ENCODE results near the gene DNAJB6.
A peak's percentile ranks its signal among the peaks of the same experiment; 100 is the strongest.
"Not testable (repeated sequence)": the region's sequence is repeated elsewhere in the genome, so short reads cannot be mapped to it uniquely, and the experiment has no call there.

Gene DNAJB6

DNA sequence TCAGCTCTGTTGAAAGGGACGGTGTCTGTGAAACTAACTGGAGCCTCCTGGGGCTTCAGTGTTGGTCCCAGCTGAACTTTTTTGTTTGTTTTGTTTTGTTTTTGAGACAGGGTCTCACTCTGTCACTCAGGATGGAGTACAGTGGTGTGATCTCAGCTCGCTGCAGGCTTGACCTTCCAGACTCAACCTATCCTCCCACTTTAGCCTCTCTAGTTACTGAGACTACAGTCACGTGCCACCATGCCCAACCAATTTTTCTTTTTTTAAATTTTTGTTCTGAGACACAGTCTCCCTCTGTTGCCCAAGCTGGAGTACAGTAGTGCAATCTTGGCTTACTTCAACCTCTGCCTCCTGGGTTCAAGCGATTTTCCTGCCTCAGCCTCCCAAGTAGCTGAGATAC lies 13.4 kb upstream of the DNAJB6 start:
- no peak for DNase-seq (ENCODE audit: low read depth in 3 of 3, low spot score in 1 of 3)

DNA sequence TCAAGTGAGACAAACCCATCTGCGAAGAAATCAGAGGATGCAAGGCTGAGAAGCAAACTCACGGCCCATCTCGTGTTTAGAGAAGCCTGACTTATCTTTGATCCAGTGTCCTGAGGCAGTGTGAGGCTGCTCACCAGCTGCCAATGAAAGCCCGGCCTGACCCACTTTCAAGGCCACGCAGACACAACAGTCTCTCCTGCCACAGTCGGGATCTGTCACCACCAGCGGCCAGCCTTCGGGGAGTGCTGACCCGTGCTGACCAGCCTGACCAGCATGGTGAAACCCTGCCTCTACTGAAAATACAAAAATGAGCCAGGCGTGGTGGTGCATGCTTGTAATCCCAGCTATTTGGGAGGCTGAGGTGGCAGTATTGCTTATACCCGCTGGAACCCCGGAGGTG lies 7.4 kb upstream of the DNAJB6 start:
- DNase-seq (ENCODE audit: low read depth in 3 of 3, low spot score in 1 of 3): no peak

DNA sequence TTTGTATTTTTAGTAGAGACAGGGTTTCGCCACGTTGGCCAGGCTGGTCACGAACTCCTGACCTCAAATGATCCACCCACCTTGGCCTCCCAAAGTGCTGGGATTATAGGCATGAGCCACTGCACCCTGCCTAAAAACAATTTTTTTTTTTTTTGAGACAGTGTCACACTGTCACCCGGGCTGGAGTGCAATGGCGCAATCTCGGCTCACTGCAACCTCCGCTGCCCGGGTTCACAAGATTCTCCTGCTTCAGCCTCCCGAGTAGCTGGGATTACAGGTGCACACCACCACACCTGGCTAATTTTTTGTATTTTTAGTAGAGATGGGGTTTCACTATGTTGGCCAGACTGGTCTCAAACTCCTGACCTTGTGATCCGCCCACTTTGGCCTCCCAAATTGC lies 6.2 kb upstream of the DNAJB6 start:
- DNase-seq (ENCODE audit: low read depth in 3 of 3, low spot score in 1 of 3): not testable (repeated sequence)

DNA sequence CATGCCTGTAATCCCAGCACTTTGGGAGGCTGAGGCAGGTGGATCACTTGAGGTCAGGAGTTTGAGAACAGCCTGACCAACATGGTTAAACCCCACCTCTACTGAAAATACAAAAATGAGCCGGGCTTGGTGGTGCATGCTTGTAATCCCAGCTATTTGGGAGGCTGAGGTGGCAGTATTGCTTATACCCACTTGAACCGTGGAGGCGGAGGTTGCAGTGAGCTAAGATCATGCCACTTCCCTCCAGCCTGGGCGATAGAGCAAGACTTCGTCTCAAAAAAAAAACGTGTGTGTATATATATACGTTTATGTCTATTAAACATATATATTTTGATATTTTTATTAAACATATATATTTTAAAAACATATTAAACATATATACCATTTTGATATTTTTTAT lies 5.8 kb upstream of the DNAJB6 start:
- not testable (repeated sequence) for DNase-seq (ENCODE audit: low read depth in 3 of 3, low spot score in 1 of 3)

DNA sequence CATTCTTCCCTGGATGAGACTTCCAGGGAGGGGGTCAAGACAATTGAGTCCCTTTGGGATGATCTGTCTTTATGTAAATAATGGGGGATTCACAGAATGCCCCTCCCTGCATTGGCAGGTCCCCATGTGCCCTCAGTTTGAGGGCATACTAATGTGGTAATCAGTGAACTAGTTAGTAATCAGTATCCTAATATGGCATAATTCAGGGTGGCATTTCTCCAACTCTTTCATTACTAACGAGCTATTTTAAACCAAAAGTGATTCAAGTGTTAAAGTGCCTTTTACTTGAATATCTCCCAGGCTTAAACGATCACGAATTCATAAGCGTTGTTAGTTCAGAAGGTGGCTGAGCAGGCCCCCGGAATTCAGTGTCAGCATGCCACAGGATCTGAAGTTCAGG lies 1.6 kb upstream of the DNAJB6 start:
- DNase-seq (ENCODE audit: low read depth in 3 of 3, low spot score in 1 of 3): no peak

DNA sequence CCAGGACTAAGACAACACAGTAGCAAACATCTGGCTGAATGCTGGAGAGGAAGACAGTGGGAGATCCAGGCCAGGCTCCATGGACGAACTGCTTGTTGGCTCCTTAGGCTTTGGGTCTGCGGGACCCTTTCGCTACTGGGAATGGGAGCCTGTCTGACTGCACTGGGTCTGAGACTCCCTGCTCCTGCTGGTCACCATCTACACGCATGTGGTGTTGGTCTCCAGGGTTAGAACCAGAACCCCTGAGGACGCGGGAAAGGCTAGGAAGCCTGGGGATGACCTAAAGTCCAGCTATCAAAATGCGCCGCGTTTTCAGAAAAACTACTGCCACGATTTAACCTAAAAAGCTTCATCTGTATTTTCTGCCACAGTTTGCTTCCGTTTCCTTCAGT lies 817 bp upstream of the DNAJB6 start:
- no peak for DNase-seq (ENCODE audit: low read depth in 3 of 3, low spot score in 1 of 3)

DNA sequence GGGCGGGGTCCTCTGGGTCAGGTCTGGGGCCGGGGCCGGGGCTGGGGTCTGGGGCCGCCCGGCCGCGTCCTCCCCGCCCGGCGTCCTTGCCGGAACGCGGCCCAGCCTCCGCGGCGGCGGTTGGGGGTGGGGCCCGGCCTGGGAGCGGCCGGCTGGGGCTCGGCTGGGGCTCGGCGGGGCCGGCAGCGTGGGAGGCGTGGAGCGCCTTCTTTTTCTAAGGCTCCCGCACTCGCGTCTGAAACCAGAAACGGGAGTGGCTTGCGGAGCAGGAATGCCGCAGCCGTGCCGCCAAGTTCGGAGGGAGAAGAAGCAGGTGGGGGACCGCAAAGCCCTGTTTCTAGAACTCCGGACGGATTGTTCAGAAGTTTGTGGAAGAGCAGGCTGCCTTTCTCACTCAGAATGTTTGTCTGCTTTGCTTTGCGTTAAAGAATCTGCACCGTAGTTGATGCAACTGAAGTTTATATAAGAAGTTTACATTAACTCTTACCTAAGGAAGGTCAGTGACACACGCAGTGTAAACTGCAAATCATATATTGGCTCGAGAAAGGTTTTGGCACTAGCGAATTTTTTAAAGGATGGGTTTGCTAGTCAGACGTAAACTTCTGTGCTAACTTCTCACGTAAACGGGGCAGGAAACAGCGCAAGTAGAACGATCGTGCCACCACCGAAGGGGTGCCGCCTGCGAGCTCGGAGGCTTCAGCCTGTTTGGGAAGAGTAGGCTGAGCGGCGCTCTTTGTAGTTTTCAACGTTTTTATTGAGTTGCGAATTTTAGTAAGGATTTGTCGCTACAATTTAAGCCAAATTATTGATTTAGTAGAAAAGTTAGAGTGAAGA lies 729 bp downstream of the DNAJB6 start:
- DNase-seq (ENCODE audit: low read depth in 3 of 3, low spot score in 1 of 3): peak in 2 of 3 donors; percentile 11 to 52

DNA sequence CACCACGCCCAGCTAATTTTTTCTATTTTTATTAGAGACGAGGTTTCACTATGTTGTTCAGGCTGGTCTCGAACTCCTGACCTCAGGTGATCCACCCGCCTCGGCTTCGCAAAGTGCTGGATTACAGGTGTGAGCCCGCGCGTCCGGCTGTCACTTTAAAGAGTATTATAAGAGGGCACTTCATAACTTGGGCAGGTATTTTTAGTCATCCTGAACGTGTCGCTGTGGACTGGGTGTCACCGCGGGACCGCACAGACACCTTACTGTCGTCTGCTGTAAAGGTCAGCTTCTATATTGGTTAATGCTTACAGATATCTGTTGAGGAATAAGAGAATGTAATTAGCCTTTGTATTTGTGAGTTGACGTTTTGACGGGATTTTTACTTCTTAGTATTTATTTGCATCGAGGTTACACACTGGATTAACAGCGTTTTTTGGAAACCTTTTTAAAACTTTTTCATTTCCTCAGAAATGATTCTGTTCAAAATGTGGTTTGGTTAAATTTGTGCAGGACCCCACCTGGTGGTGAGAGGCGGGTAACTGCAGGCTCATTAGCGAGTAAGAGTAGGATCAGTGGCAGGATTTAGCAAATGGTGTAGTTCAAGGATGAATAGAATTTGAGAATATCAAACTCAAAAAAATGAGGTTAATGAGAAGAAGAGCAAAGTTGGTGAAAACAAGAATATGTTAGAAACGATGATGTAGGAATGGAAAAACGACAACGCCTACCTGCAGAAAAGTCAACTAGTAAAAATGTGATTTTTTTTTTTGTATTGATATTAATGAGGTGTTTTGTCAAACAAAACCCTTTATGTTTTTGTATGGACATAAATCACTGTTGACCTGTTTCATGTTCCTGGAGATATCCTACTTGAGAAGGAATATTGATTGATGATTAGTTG lies 3.2 kb downstream of the DNAJB6 start:
- DNase-seq (ENCODE audit: low read depth in 3 of 3, low spot score in 1 of 3): peak in 2 of 3 donors; percentile 35 to 46

DNA sequence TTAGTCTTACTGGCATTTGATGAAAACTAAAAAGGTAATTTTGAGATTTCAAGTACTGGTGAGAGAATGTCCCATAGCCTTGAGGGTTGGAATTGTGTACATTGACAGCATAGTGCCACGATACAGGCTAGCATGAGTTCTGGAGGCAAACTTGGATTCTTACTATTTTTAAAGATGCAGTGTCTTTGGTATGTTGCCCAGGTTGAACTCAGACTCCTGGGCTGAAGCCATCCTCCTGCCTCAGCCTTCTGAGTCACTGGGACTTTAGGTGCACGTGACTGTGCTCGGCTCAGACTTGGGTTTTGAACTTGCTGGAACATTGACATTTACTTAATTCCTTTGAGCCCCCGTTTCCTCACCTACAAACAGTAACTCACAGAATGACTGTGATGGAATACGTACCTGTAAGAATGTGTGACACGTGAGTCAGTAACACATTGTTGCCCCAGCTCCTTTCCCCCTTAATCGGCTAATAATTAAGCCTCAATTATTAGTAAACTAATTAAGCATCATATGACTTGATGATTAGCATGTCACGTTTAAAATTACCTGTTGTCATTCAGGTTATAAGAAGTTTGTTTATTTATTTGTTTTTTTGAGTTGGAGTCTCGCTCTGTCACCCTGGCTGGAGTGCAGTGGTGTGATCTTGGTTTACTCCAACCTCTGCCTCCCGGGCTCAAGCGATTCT lies 10.6 kb downstream of the DNAJB6 start:
- DNase-seq (ENCODE audit: low read depth in 3 of 3, low spot score in 1 of 3): no peak

DNA sequence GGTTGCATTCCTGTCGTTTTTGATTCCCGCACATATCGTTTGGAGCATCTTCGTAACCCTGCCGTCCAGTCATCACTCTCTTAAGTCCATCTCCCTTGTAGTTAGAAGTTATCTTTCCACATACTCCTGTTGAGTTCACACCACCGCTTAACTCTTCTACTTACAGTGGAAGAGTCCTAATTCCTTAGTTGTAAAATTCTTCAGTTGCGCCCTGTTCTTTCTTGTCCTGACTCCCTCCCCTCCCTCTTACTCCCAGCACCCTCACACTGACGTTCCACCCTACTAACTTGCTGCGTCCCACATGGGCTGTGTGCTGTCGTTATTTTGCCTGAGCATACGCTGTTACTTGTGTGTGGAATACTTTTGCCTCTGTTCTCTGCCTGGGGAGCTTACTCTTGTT lies 11.7 kb downstream of the DNAJB6 start:
- DNase-seq (ENCODE audit: low read depth in 3 of 3, low spot score in 1 of 3): no peak

DNA sequence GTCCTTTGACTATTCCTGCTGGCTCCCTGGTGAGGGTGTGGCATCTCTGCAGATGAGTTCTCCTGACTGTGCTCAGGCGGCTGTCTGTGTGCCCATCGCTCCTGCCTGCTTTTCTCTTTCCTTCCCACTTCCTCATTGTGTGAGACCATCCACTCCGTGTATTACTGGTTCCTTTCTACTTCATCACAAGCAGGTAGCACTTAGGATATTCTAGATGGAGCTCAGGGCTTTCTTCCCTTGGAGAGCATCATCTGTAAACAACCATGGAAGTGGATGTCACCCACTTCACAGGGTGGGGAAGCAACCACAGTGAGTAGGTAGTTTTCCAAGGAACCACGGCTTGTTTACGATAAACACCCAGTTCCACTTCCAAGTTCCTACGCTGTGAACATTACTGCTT lies 15.7 kb downstream of the DNAJB6 start:
- DNase-seq (ENCODE audit: low read depth in 3 of 3, low spot score in 1 of 3): no peak

DNA sequence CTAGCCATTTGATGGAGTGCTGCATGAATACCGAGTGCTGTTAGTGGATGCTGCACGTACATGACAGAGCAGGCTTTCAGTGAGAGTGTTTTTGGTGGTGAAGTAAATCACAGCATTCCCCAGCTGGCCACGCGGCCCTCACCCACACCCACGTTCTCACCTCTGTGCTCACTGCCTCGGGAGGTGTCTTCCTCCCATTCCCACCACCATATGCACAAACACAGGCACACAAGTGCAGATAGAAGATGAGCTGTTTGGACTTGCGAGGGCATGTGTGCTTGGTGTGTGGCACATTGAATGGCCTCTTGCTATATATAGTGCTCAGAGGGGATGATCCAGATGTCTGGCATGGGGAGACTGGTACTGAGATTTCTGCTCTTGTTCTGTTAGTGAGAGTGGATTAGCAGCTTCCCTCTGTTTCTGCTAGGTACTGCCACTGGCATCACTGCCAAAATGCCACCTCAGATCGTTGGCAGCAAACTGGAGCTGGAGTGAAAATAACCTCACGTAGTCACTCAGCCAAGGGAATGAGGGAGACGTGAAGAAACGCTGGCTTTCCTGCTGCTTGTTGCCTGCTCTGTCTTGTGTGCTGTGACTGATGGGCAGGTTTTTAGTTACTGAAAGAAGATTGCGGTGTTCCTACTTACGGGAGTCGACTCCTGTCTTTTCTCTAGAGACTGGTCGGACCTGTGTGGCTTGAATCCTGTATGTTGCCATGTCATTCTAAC lies 19.1 kb downstream of the DNAJB6 start:
- no peak for DNase-seq (ENCODE audit: low read depth in 3 of 3, low spot score in 1 of 3)

DNA sequence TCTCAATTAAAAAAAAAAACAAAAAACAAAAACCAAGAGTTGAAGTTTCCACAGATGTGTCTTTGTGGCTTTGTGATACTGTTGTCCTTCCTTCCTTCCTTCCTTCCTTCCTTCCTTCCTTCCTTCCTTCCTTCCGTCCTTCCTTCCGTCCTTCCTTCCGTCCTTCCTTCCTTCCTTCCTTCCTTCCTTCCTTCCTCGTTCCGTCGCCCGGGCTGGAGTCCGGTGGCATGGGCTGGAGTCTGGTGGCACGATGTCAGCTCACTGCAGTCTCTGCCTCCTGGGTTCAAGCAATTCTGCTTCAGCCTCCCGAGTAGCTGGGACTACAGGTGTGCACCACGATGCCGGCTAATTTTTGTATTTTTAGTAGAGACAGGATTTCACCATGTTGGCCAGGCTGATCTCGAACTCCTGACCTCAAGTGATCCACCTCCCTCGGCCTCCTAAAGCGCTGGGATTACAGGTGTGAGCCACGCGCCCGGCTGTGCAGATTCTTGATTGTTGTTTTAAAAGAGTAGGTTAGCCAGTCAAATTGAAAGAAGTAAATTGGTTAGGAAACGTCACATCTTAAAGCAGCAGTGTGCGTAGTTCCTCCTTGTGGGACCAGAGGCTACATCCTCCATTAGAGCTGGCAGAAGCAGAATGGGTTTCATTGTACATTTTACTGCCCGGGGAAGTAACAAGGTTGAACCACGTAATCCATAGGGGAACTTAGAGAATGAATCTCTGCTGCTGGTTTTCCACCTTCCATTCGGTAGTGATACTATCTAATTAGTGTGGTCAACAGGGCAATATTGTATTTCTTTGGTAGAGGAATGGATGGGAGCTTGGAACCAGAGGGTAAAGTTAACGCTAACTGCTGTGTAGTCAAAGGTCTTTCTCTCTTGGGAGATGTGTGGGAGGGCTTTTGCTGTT lies 20.6 kb downstream of the DNAJB6 start:
- no peak for DNase-seq (ENCODE audit: low read depth in 3 of 3, low spot score in 1 of 3)

DNA sequence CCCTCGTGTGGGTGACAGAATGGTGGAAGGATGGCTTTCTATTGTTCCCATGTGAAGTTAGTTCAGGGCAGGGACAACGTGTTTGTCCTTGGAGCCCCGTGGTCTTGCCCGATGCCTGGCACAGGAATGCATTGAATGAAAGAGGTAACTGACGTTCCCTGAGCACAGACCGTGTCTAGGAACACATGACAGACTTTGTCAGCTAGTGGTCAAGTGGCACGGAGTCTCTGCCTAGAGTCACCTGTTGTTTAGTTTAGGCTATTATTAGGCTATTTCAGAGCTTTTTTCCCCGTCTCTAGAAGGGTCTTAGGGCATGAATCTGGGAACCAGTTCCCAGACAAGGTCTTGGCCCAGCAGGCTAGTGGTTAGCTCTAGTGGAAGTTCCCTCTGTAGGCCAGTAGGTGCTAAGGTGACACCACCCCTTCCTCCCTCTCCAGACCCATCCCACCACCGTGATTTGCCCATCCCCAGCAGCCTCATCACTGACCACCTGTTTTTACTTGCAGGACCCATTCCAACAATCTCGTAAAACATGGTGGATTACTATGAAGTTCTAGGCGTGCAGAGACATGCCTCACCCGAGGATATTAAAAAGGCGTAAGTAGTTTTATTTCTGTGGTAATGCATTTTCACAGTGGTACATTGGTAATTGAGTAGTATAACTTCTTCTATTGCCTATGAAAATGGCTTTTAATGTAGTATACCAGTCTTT lies 21.4 kb downstream of the DNAJB6 start:
- no peak for DNase-seq (ENCODE audit: low read depth in 3 of 3, low spot score in 1 of 3)

DNA sequence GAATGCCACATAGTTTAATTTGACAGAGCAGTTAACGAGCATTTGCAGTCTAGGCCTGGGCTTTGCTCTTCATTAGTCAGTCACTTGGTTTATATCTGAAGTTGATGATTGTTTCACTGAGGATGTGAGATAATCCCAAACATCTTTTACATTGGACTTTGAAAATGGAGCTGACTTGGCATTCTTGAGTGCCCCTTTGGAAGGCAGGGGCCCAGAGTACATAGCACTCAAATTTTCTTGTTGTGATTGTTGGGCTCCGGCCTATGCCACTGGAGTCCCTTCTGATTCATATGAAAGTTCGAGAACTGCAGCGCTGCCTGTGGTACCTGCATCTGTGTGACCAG lies 21.9 kb downstream of the DNAJB6 start:
- no peak for DNase-seq (ENCODE audit: low read depth in 3 of 3, low spot score in 1 of 3)

DNA sequence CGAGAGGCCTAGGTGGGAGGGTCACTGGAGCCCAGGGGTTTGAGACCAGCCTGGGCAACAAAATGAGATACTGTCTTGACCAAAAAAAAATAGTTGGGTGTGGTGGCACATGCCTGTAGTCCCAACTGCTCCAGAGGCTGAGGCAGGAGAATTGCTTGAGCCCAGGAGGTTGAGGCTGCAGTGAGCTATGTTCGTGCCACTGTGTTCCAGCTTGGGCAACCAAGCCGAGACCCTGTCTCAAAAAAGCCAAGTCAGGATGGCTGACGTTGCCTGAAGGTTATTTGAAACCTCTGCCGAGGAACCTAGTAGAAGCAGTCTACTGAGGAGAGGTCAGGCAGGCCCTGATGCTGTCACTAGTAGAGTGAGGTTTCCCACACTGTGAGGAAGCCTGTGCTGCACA lies 22.8 kb downstream of the DNAJB6 start:
- DNase-seq (ENCODE audit: low read depth in 3 of 3, low spot score in 1 of 3): no peak

DNA sequence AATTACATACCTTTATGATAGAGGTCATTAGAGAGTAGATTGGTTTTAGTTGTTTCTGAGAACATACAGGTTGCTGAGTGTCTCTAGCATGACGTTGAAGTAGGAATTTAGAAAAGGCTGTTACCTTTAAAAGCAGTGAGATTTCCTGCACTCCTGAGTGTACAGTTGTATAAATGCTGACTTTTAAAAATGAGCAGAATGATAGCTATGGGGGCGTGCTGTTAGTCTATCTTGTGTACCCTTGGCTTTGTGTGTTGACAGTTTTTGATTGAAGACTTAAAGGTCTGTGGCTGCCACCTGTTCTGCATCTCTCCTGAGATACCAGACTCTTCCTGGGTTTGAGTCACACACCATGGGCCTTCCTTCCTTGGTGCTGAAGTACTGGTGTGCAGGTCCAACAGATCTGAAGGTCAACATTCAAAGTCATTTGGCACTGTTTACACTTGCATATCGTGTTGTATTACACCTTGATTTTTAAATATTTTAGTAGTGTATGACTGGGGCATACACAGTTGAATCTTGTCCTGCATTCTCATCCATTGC lies 23.8 kb downstream of the DNAJB6 start:
- no peak for DNase-seq (ENCODE audit: low read depth in 3 of 3, low spot score in 1 of 3)

DNA sequence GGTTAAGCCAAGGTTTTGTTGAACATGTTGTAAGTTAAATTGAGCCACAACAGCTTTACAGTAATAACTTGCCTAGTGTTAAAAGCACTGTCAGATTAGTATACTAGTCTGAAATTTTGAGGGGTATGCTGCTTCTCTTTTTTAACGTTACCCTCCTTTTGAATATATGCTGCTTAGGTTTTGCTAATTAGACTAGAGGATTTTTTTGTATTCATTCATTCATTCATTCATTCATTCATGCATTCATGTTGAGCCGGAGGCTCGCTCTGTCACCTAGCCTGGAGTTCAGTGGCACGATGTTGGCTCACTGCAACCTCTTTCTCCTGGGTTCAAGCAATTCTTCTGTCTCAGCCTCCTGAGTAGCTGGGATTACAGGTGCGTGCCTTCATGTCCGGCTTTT lies 24.7 kb downstream of the DNAJB6 start:
- no peak for DNase-seq (ENCODE audit: low read depth in 3 of 3, low spot score in 1 of 3)

DNA sequence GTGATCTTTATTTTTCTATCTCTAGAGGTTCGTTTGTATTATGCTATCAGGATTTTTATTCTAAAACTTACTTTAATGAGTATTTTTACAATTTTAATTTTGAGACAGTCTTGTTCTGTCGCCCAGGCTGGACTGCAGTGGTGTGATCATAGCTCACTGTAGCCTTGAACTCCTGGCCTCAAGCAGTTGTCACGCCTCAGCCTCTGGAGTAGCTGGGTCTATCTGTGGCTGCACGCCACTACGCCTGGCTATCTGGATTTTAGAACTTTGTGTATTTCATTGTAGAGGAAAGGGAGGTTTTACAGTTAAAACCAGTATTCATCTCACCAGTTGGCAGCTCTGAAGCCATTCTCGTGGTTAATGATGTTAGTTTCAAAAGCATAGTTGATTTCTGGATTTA lies 25.9 kb downstream of the DNAJB6 start:
- DNase-seq (ENCODE audit: low read depth in 3 of 3, low spot score in 1 of 3): no peak

Data from stimulated activated CD4-positive, alpha-beta T cell treated with anti-CD3 and anti-CD28 coated beads, TNF-alpha, amount 100 ng/mL, for 1 hour (primary cell).